ENCODE measurements around the gene SCD5.

SCD5 gene

GRCh38 chr4:82588771-82589270 lies 209.8 kb downstream of the SCD5 start:
- no peak for DNase-seq (ENCODE audit: low read depth)

GRCh38 chr4:82587826-82588540 lies 210.6 kb downstream of the SCD5 start:
- DNase-seq (ENCODE audit: low read depth), result no peak

- DNase-seq (ENCODE audit: low read depth), result no peak
Measured at GRCh38 chr4:82585690-82586435, 212.7 kb downstream of the SCD5 start.

GRCh38 chr4:82584931-82585330 lies 213.7 kb downstream of the SCD5 start:
- no peak for DNase-seq (ENCODE audit: low read depth)

- DNase-seq (ENCODE audit: low read depth), result no peak
Measured at GRCh38 chr4:82583897-82584587, 214.6 kb downstream of the SCD5 start.

GRCh38 chr4:82579932-82580331 lies 218.7 kb downstream of the SCD5 start:
- DNase-seq (ENCODE audit: low read depth), result no peak

Data from stimulated activated CD8-positive, alpha-beta memory T cell treated with anti-CD3 and anti-CD28 coated beads, Interleukin-7, amount 100 ng/mL, for 24 hours (primary cell).